Keratinocyte (primary cell): ENCODE results near the gene HSF5.

Experiments used
- EZH2 ChIP-seq: IDR thresholded peaks from one replicate; pipeline ENCODE4 v1.6.1; 2012; ENCODE audit warnings: inconsistent platforms, mild to moderate bottlenecking, low read length, moderate library complexity
- TF ChIP-seq, protein P1 (sequence below), 3 experiments: IDR thresholded peaks in 1 of 3; conservative IDR thresholded peaks in 1 of 3; optimal IDR thresholded peaks in 1 of 3; 2 replicates in 2 of 3; 3 replicates in 1 of 3; pipeline versions ENCODE3 to v1.5.1; 2011; ENCODE audit warnings: low read length in 3 of 3, mild to moderate bottlenecking in 3 of 3, moderate library complexity in 2 of 3, control low read depth in 1 of 3, inconsistent platforms in 1 of 3; ENCODE audit not compliant: insufficient read depth in 2 of 3; ENCODE audit errors: extremely low read depth in 1 of 3

DNA sequence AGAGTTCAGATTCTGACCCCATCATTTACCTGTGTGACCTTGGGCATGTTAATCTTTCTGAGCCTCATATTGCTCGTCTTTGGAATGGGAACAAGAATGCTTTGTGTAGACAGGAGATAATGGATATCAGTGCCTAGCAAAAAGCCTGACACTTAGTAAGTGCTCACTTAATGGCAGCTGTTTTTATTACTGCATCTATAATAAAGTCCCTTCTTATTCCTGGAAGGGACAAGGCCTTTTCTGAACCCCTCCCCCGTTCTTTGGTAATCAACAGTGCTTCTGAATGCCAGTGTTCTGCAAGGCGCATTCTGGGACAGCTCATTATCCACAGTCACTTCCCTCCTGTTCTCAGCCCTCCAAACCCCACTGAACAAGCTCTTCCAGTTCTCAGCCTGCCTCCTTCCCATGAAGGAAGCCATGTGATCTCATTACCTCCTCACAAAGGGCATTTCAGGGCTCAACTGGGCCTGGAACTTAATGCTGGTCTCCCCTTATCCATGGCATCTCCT is 111.1 kb downstream of the HSF5 start:
- TF ChIP-seq, protein P1, sequence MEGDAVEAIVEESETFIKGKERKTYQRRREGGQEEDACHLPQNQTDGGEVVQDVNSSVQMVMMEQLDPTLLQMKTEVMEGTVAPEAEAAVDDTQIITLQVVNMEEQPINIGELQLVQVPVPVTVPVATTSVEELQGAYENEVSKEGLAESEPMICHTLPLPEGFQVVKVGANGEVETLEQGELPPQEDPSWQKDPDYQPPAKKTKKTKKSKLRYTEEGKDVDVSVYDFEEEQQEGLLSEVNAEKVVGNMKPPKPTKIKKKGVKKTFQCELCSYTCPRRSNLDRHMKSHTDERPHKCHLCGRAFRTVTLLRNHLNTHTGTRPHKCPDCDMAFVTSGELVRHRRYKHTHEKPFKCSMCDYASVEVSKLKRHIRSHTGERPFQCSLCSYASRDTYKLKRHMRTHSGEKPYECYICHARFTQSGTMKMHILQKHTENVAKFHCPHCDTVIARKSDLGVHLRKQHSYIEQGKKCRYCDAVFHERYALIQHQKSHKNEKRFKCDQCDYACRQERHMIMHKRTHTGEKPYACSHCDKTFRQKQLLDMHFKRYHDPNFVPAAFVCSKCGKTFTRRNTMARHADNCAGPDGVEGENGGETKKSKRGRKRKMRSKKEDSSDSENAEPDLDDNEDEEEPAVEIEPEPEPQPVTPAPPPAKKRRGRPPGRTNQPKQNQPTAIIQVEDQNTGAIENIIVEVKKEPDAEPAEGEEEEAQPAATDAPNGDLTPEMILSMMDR (optimal IDR thresholded peaks at IDR 0.05 in 1 of 3, IDR thresholded peaks at IDR 0.05 in 1 of 3, conservative IDR thresholded peaks at IDR 0.05 in 1 of 3; ENCODE audit: extremely low read depth in 1 of 3, insufficient read depth in 2 of 3, low read length in 3 of 3): no peak
- no peak for TF ChIP-seq EZH2
